Measurements from ENCODE around the gene ADCY10.
"Not testable (repeated sequence)": the region's sequence is repeated elsewhere in the genome, so short reads cannot be mapped to it uniquely, and the experiment has no call there.

- TF ChIP-seq, protein P1, sequence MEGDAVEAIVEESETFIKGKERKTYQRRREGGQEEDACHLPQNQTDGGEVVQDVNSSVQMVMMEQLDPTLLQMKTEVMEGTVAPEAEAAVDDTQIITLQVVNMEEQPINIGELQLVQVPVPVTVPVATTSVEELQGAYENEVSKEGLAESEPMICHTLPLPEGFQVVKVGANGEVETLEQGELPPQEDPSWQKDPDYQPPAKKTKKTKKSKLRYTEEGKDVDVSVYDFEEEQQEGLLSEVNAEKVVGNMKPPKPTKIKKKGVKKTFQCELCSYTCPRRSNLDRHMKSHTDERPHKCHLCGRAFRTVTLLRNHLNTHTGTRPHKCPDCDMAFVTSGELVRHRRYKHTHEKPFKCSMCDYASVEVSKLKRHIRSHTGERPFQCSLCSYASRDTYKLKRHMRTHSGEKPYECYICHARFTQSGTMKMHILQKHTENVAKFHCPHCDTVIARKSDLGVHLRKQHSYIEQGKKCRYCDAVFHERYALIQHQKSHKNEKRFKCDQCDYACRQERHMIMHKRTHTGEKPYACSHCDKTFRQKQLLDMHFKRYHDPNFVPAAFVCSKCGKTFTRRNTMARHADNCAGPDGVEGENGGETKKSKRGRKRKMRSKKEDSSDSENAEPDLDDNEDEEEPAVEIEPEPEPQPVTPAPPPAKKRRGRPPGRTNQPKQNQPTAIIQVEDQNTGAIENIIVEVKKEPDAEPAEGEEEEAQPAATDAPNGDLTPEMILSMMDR (conservative IDR thresholded peaks at IDR 0.05; ENCODE audit: low read depth, low read length) = not testable (repeated sequence)
- TF ChIP-seq MAFK (IDR thresholded peaks at IDR 0.05; ENCODE audit: low read depth, low read length); MAZ (IDR thresholded peaks at IDR 0.05; ENCODE audit: borderline replicate concordance, low read depth, low read length); POLR2A (IDR thresholded peaks at IDR 0.05; ENCODE audit: low read depth, low read length); FOS (IDR thresholded peaks at IDR 0.05; ENCODE audit: low read depth, low read length); SMC3 (IDR thresholded peaks at IDR 0.05; ENCODE audit: low read depth, low read length); BHLHE40 (IDR thresholded peaks at IDR 0.05; ENCODE audit: low read depth, low read length); MXI1 (IDR thresholded peaks at IDR 0.05; ENCODE audit: borderline replicate concordance, low read depth, low read length); CEBPB (IDR thresholded peaks at IDR 0.05; ENCODE audit: low read depth, low read length); RCOR1 (IDR thresholded peaks at IDR 0.05; ENCODE audit: insufficient replicate concordance, low read length); RAD21 (IDR thresholded peaks at IDR 0.05; ENCODE audit: low read length): not testable (repeated sequence)
- TF ChIP-seq, protein P2, sequence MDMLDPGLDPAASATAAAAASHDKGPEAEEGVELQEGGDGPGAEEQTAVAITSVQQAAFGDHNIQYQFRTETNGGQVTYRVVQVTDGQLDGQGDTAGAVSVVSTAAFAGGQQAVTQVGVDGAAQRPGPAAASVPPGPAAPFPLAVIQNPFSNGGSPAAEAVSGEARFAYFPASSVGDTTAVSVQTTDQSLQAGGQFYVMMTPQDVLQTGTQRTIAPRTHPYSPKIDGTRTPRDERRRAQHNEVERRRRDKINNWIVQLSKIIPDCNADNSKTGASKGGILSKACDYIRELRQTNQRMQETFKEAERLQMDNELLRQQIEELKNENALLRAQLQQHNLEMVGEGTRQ (IDR thresholded peaks at IDR 0.05; ENCODE audit: low read depth, low read length) = not testable (repeated sequence)
Observed at GRCh38 chr1:167806235-167806634, 107.7 kb downstream of the ADCY10 start.

Measured in IMR-90 (cell line).